Measurements from ENCODE around the gene PDE1C.
"Not testable (repeated sequence)": the region's sequence is repeated elsewhere in the genome, so short reads cannot be mapped to it uniquely, and the experiment has no call there.

The PDE1C gene

DNA sequence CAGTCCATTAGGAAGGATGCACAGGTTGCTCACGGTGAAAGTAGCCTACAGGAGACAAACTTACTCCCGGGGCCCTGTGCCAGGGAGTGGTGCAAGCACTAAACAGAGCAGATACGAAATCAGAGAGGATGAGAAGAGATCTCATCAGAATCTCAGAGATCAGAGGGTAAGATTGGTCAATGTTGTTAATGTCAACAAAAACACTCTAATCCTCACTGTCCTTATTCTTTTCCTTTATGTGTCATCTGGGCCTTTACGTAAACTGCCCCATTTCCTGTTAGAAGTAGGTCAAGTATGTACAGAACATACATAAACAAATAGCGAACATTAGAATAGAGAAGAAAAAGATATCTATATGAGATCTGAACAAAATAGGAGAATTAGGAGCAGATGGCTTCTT is 220.1 kb downstream of the PDE1C start:
- no peak for DNase-seq (ENCODE audit: low spot score)

DNA sequence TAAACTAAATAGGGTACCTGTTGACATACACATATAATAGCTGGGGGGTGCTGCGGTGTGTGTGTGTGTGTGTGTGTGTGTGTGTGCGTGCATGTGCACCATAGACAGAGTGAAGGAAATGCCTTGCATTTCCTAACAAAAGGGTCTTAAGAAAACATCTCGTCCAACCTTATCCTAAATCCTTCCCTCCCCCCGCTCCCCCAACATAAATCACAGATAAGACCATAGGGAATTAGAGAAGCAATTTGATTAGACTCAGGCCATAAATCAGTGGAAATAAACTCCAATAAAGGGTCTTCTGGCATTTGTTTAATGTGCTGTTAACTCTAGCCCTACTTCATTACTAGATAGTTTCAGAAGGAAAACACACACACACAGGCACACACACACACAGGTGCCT is 234.7 kb downstream of the PDE1C start:
- DNase-seq (ENCODE audit: low spot score): no peak

DNA sequence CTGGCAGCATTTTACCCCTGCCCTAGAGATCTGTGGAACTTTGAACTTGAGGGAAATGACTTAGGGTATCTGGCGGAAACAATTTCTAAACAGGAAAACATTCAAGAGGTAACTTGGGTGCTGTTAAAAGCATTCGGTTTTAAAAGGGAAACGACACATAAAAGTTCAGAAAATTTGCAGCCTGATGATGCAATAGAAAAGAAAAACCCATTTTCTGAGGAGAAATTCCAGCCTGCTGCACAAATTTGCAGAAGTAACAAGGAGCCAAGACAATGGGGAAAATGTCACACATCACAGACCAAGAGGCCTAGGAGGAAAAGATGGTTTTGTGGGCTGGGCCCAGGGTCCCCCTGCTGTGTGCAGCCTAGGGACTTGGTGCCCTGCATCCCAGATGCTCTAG is 236.6 kb downstream of the PDE1C start:
- DNase-seq (ENCODE audit: low spot score): not testable (repeated sequence)

DNA sequence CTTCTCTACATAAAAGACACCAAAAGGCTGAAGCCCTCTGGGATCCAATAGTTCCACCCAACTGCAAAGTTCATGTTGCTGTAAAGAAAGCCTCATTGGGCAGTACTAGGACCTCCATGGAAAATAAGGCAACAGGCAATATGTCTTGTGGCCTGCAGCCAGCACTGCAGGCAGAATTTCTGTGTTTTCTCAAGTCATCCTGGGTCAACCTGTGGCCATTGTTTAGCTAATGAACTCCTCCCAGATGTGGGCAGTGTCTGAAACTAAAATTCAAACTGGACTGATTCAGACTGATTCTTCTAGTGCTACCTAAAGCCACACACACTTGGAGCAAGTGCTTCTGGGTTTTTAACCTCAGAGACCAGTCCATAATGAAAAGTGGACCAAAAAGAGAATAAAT is 241.7 kb downstream of the PDE1C start:
- DNase-seq (ENCODE audit: low spot score): no peak

DNA sequence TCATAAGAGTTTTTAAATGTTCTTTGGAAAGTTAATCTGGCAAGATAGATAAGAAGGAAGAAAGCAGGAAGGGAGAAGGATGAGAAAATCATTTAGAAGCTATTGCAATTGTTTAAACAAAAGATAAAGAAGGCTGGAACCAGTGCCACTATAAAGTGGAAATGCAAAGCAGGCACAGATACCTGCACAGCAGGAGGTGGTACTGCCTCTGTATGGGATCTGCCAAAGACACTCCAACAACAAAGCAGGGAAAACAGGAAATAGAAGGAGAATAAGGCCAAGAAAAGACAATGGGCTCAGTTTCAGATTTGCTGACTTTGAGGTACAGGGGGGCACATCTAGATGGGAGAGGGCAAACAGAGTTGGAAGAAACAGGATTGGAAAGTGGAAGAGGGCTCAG is 244.6 kb downstream of the PDE1C start:
- DNase-seq (ENCODE audit: low spot score): no peak

DNA sequence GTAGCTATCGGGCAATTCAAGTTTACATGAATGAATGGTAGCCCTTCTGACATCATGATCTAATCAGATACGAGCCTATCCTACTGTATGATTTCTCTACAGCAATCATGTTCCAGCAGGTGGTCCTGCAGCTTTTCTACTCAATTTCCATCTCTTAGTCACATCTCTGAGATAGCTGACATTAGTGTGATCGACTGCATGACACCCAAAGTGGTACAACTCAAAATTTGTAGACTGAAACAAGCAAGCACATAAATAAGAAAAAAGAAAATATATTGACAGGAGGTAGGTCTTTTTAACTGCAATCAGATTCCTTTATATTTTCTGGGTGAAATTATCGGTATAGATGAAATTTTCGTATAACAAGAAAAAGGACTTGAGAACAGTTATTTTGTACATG is 251.2 kb downstream of the PDE1C start:
- no peak for DNase-seq (ENCODE audit: low spot score)

DNA sequence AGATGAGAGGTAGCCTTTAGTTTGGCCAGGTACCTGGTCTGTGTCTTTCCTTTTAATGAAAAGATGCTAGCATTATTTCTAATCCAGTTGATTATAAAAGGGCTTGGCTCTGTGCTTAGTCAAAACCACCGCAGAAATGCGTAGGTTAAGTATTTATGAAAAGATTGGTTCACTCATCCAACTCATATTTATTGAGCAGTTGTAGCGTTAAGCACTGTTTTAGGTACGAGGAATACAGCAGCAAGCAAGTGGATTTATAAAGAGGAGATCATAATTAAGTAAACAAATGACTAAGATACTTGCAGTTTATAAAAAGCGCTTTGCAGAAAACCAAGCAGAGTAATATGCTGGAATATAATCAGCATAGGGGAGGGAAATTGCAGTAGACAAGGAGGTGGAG is 253.4 kb downstream of the PDE1C start:
- DNase-seq (ENCODE audit: low spot score): no peak

DNA sequence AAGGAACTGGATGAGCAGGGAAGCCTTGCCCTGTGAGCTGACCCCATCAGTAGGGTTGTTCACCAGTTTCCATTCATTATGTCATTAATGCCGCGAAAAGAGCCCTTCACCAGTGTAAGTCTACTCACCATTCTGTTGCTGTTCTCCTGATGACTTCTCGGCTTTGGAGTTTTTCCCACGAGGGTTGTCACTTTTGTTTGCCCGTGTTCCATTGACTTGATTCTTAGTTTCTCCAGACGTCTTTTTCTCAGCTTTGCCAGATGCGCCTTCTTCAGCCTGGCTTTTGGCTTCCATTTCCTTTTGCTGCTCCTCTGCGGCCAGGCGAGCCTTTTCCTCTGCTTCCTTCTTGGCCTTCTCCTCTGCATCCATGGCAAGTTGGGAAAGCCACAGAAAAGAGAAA is 254.4 kb downstream of the PDE1C start:
- DNase-seq (ENCODE audit: low spot score): no peak

DNA sequence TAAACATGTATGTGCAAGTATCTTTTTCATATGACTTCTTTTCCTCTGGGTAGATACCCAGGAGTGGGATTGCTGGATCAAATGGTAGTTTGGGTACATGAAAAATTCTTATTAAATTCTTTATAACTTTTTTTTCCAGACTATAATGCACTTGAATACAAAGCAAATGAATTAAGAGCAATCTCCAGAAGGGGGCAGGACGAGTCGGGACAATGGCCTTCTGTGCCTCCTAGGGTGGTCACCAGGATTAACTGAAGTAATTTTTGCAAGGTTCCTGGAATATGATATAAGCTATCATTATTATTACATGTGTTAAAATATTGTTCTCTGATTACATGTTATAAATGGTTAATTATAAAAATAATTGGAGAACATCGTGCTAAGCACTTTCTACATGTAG is 256.0 kb downstream of the PDE1C start:
- DNase-seq (ENCODE audit: low spot score): no peak

DNA sequence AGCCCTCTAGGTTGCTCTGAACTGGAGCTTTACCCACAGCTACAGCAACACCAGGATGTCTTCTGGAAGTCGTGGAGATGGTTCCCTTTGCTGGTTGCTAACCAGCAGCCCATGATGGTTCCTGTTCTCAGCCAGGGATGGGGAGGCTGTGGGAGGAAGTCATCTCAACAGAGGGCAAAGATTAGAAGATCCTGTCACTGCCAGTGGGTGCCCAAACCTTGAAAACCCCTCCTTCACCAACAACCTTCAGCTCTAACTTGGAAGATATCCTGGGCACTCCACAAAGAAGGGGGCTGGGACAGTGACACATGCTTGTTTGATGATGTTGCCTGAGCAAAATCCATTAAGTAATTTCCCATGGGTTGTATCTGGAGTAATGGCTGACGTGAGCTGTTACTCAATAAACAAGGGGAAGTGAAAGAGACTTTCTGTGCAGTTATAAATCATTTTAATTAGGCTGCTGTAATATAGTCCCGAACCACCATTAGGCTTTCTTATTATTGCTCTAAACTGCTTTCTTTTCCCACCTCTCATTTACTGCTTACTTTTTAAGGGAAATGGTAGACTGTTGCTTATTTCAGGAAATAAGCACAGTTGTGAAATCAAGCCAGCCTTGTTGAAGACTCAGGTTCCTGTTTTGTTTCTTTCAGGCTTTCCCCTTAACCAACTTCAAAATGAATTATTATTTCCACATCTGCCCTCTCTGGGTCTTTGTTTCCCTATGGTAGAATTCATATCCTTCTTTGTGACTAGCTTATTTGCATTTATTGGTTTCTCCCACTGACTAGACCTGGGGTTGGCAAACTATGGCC is 258.4 kb downstream of the PDE1C start:
- DNase-seq (ENCODE audit: low spot score): no peak

DNA sequence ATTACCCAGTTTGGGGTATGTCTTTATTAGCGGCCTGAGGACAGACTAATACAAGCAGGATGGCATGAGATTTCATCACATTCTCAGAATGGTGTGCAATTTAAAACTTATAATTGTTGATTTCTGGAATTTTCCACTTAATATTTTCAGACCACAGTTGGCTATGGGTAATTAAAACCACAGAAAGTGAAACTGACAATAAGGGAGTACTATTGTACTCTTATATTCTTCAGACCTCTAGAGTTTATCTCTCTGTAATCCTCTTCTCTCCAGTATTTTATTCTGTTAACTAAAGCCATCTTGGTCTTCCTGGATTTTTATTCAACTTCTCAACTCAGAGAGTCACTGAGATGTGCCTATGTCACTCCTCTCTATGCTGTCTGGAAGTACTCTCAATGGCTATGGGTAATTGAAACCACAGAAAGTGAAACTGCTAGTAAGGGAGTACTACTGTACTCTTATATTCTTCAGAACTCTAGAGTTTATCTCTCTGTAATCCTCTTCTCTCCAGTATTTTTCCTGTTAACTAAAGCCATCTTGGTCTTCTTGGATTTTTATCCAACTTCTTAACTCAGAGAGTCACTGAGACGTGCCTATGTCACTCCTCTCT is 264.9 kb downstream of the PDE1C start:
- DNase-seq (ENCODE audit: low spot score): no peak

DNA sequence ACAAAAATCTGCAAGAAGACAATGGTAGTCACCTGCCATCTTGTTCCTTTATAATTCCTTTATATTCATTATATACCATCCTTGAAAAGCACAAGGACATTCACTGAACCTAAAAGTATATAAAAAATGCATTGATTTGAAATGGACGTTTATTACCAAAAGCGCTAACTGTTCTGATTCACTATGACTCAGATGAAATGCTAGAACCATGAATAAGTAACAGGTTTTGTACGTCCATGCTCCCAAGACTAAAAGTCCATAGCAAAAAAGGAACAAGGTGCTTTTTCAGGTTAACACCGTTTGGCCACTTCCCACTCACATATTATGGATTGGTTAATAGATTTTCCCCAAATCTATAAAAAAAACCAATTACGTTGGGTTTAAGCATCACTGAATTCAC is 273.8 kb downstream of the PDE1C start:
- DNase-seq (ENCODE audit: low spot score): no peak

DNA sequence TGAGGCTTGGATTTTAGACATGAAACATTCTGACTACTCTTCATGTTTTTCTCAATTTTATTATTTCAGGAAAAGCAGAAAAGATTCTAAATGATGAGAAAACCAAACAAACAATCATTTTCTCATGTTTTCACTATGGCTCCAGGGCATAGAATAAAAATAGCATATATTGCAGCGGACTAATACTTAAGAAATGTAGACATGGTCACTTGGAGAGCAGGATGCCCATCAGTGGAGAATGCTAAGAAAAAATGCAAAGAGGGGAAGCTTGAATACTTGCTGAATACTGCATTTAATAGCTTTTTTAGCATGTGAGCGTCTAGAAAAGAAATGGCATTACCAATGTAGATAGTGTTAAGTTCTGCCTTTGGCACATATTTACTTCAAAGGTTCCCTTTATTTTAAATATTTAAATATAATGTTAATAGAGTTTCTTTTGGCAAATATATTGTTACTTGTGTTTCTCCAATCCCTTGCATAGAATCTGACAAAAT is 275.3 kb downstream of the PDE1C start:
- no peak for DNase-seq (ENCODE audit: low spot score)

DNA sequence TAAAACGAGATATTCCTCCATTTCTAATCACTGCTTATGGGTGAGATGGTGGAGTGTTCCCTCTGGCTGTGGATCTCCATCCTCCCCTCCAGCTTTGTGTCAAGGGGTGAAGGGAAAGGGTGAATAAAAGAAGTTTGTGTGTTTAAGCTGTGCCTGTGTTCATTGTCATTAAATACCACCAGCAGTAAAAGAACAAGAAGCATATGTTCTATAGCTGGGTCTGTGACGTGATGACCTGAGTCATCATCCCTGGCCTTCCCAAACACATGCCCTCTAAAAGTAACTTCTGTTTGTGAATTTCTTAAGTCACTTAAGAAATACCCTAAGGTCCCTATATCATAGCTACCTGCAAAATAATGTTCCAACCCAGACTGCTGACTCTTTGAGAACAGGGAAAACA is 278.3 kb downstream of the PDE1C start:
- DNase-seq (ENCODE audit: low spot score): no peak

DNA sequence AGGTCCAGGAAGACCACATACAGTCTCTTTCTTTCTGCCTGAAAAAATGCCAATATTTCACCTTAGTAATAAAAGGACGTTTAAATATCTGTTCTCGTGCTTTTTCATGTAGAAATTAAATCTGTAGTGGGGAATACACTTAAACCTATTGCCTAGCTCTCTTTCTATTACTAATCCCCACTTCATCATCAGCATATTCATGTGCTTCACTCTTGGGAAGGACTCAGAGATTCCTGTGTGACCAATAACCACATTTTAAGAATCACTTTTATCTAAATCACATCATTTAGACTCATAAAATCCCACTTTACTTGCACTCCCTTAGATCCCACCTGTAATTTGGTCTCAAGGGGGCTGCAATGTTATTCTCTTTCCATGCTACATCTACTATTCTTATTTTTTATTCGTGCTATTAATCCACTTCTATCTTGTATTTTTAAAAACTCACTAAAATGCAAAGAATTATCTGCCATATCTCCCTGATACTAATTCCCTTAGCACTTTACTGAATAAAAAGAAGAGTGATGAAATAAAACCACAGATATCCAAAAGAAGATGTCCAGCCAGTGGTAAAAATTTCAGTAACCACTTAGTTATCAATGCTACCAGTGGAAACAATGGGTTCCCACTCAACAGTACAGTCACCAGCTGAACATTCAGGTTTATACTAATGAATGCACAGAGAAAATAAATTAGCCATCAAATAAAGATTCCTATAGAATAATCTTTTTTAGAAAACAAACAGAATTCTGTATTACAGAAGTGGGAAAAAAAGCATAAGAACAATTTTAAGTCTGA is 281.1 kb downstream of the PDE1C start:
- DNase-seq (ENCODE audit: low spot score): no peak

DNA sequence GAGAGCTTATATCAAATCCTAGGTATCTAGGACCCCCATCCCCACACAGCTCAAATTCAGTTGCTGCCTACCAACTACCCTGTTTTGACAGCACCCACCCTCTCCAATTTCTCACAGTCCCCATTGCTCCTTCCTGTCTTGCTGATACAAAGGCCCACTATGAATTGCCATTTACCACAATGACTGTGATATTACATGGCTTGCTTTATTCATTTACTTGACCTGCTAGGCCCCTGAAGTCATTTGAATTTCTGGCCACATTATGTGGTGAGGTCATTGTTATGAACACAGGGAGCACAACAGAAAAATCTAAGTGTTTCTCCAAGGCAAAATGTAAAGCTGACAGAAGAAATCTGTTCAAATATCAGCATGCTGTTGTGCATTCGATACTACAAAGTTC is 281.8 kb downstream of the PDE1C start:
- DNase-seq (ENCODE audit: low spot score): no peak

DNA sequence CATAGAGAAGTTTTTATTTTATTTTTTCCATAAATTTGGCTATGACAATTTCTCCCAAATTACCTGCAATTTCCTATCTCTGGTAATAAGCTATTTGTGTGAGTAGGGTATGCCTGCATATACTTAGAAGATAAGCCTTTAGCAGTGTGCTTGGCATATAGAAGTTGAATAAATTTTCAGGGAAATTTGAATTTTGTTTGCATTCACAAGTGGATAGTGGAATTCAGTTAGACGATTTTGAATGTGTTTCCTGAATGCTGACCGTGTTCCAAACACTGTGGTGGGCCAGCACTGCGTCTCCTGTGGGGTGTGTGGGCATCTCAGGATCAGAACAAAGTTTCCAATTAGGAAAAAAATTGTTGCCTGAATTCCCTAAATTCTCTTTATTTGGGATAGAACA is 283.9 kb downstream of the PDE1C start:
- no peak for DNase-seq (ENCODE audit: low spot score)

DNA sequence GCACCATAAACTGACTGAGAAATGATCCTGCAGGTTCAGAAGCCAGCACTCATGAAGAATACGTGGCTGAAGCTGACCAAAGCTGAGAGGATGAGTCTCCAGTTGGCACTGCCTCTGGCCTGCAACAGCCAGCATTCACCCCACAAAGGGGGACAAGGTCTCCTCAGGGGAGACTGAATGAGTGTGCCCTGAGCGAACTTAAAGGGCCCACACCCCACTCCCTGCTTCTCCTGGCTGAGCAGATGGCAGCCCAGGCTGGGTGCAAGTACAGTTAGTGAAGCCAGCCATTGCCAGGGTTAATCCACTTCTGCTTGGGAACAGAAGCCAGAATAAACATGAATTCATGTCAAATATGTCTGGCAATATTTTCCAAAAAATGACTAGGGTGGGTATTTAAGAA is 285.1 kb downstream of the PDE1C start:
- DNase-seq (ENCODE audit: low spot score): no peak

DNA sequence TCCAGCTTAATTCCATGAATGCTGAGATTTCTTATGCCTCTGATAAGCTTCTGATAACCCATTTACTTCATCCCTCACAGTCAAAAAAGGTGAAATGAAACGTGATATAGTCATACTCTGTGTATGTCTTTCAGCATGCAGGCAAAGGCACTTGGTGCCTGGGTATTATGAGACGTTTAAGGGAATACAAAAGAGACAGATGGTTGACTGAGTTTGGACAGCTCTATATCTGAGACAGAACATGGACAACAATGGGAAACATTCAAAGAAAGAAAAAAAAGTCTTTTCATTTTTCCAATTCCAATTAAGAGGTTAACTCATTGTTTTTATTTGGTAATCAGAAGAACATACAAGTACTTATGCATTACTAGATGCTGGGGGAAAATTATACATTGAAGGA is 287.0 kb downstream of the PDE1C start:
- no peak for DNase-seq (ENCODE audit: low spot score)

DNA sequence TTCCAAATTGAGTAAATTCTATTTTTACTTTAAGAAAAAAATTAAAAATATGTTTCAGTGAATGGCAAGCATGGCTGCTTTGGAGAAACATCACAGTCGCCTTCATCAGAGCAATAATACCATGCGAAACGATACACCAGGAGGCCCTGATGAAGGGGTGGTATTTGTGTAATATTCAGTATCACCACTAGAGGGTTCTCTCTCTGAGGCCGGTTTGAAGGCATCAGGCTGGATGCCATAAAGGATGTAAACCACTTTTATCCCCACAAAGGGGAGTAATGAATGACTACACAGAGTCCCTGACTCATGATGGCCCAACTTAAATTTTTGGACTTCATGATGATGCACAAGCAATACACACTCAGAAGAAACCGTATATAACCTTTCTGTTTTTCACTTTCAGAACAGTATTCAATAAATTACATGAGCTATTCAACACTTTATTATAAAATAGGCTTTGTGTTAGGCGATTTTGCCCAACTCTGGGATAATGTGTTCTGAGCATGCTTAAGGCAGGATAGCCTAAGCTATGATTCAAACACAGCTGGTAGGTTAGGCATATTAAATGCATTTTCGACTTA is 287.7 kb downstream of the PDE1C start:
- DNase-seq (ENCODE audit: low spot score): peak; percentile 22

DNA sequence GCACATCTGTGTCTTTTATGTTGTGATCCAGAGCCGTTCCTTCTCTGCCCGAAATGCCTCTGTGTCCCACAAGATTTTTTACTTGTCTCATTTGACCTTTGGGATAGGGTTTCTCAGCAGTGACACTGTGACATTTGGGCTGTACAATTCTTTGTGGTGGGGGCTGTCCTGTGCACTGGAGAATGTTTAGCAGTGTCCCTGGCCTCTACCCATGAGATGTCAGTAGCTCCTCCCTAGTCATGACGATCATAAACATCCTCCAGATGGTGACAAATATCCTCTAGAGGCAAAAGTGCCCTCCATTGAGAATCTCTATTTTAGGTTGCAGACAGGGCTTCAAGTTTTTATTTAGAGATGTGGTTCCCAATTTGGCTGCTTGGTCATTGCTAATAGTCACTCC is 291.9 kb downstream of the PDE1C start:
- no peak for DNase-seq (ENCODE audit: low spot score)

DNA sequence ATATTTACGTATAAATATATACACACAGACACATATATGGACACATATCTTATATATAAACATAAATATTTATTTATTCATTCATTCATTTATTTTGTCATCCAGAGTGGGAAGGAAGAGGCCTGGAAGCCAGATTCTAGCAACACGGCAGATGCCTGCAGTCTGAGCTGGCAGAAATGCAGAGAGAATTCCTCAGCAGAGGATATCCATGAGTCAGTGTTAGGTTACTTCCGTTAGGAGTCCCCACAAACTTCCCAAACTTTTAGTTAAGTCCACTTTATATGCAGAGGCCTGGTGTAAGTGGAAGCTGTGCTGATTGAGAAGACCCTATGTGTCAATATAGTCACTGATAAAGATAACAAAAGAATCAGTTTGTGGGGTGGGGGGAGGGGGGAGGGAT is 293.6 kb downstream of the PDE1C start:
- DNase-seq (ENCODE audit: low spot score): no peak

DNA sequence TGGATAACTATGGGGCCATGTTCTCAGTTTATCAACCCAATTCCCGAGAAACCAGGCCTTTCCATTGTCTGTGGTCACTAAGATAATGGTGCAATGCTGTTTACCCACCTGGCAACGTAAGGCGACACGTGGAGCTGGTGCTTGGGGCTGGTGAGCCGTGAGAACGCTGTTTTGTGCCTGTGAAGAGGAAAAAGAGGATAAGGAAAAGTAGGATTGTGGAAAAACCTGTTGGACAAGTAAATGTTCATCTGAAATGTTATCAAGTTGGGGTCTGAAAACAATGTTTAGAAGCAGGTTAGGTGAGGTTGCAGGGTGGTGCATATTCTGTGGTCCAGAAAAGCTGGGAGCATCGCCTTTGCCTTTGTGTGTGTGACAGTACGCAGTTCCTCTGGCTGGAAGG is 294.7 kb downstream of the PDE1C start:
- no peak for DNase-seq (ENCODE audit: low spot score)

Data from HuH-7.5 (cell line).